HG02943 (cell line): ENCODE measurements around the gene CTSL.
"Not testable (repeated sequence)": the region's sequence is repeated elsewhere in the genome, so short reads cannot be mapped to it uniquely, and the experiment has no call there.

Experiments
- ATAC-seq: cut with Tn5 transposase; IDR thresholded peaks from one replicate; pipeline ENCODE4 v1.9.1; 2021; ENCODE audit warnings: mild to moderate bottlenecking, low read depth, moderate library complexity; ENCODE audit not compliant: unreplicated experiment

Gene CTSL

GRCh38 chr9:87750726-87751125 is 24.8 kb downstream of the CTSL start:
- no peak for ATAC-seq

DNA sequence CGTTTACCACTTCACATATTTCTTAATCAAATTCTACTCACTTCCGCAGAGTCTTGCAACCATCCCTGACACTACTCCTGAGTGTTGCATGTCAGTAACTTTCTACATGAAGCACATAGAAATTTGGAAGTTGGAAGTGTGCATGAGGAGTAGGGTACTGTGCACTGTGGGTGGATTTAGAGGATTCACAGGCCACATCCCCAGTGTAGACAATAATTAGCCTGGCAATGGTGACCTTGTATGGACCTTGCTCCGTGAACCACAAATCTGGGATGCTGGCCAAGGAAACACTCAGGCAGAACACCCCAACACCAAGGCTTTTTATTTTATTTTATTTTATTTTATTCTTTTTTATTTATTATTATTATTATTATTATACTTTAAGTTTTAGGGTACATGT is 25.5 kb downstream of the CTSL start:
- no peak for ATAC-seq

GRCh38 chr9:87751868-87752267 is 25.9 kb downstream of the CTSL start:
- no peak for ATAC-seq

DNA sequence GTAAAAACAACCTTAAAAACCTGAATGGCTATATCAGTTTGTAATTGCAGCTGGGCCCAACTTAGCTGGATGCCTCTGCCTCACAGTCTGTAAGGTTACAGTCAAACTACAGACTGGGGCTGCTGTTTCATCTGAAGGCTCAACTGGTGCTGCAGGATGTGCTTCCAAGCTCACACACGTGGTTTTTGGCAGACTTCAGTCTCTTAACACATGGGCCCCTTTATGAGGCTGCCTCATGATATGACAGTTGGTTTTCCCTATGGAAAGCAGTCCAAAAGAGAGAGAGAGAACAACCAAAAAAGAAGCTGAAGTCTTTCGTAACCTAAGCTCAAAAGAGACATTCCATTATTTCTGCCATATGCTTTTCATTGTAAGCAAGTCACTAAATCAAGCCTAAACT is 27.4 kb downstream of the CTSL start:
- no peak for ATAC-seq

GRCh38 chr9:87758330-87758729 is 32.4 kb downstream of the CTSL start:
- ATAC-seq: not testable (repeated sequence)

- ATAC-seq: not testable (repeated sequence)
Observed at GRCh38 chr9:87759980-87760379, 34.1 kb downstream of the CTSL start.

DNA sequence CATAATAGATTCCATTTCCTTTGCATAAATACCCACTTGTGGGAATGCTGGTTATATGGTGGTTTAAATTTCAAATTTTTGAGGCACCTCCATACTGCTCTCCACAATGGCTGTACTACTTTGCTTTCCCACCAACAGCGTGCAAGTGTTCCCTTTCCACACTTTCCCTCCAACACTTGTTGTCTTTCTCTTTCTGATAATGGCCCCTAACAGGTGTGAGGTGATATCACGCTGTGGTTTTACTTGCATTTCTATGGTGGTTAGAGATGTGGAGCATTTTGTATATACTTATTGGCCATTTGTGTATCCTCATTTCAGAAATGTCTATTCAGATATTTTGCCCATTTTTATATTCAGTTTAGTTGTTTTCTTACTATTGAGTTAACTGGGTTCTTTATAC is 34.6 kb downstream of the CTSL start:
- no peak for ATAC-seq

DNA sequence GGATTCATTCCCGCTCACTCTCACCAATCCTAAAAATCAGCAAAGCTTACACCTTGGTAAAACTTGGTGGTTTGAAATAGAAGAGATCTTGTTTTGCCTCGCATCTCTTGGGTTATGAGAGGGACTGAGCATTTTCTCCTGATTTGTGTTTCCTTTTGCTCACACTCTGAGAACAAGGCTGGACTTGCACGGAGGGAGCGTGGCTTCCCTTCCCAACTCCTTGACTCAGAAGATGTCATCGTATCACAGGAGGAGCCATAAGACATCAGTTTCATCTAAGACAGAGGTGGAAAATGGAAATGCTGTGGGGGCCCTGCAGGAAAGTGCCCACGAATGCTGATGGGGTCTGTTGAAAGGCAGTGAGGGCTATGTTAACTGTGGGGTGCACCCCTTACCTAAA is 37.4 kb downstream of the CTSL start:
- no peak for ATAC-seq

- no peak for ATAC-seq
Observed at GRCh38 chr9:87765521-87765920, 39.6 kb downstream of the CTSL start.

GRCh38 chr9:87766697-87767096 is 40.8 kb downstream of the CTSL start:
- no peak for ATAC-seq

DNA sequence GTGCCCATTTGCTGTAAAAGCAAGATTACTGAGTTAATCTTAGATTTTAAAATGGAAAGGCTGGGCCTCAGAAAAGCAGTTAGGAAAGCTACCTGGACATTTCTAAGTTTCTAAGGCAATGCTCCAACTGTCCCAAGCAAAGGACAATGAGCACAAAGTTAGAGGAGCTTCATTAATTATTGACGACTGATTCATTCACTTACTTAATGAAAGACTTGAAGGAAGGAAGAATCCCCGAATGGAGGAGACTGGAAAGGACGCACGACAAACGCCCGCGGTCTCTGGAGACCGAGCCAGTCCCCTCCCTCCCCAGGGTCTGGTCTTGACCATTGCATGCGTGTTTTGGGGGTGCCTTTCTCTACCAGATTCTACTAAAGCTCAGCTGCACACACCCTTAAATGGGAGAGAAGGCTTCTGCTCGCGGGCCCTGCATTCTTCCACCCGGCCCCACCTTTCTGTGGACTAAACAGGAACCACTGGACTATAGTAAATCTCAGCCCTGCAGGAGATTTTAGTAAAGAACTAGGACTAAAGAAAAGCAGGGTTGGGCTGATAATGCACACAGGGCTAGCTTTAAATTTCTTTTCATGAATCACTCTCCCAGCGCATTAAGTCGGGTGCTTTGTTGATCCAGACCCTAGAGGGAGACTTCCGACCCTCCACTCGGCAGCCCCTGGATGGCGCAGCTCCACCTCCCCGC is 44.8 kb downstream of the CTSL start:
- no peak for ATAC-seq

DNA sequence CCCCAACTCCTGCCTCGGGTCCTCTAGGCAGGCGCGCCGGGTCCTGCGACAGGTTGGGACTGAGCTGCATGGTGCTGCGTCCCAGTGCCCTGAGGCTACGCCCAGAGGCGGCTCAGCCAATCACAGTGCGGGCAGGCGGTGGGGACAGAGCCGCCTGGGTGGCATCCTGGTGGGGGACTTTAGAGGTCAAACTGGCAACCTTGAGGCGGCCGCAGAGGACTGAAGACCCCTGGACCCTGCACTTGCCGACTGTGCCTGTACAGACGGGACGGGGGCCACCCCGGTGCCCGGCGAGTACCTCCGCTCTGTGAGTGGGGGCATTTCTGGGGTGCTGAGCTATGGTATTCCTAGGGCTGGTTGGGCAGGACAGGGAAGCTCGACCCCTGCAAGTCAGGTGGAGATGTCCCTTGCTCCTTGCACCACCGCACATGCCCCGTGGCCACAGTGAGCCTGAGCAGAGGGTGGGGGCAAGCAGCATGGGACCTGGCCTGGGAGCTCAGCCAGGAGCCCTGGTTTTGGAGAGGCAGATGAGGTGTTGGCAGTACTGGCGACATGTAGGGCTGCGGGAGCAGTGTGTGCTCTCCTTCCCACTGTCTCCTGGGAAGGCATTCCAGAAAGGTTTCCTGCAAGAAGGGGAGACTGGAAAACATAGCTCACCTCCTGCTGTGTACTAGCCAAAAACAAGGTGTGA is 45.5 kb downstream of the CTSL start:
- no peak for ATAC-seq

GRCh38 chr9:87776481-87777379 is 50.8 kb downstream of the CTSL start:
- no peak for ATAC-seq

DNA sequence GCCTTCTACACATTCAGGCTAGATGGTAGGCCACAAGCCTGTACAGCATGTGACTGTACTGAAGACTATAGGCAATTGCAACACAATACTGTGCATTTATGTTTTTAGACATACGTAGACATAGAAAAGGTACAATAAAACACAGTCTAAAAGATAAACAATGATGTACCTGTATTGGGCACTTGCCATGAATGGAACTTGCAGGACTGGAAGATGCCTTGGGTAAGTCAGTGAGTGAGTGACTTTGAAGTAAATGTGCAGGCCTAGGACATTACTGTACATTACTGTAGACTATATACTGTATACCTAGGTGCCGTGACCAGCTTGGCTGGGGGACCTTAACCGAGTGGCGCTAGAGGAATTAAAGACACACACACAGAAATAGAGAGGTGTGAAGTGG is 53.1 kb downstream of the CTSL start:
- no peak for ATAC-seq
